GM21825 (cell line): ENCODE data around the gene FAM161A.
"Not testable (repeated sequence)": the region's sequence is repeated elsewhere in the genome, so short reads cannot be mapped to it uniquely, and the experiment has no call there.

ENCODE experiments used
- ATAC-seq: cut with Tn5 transposase; IDR thresholded peaks from one replicate; pipeline ENCODE4 v1.9.1; 2021; ENCODE audit warnings: mild to moderate bottlenecking, moderate library complexity; ENCODE audit not compliant: unreplicated experiment

FAM161A gene

GRCh38 chr2:61853847-61854563, at the start of gene FAM161A:
Gene FAM161A (minus strand): TSS chr2:61854060. CDS start chr2:61854041, 19 bp downstream.
- peak; percentile 76 for ATAC-seq

- ATAC-seq = no peak
Observed at GRCh38 chr2:61900281-61900680, 46.4 kb upstream of the FAM161A start.

- ATAC-seq = no peak
Observed at GRCh38 chr2:61898810-61899209, 45.0 kb upstream of the FAM161A start.

- peak; percentile 79 for ATAC-seq
Observed at GRCh38 chr2:61888267-61889055, 34.6 kb upstream of the FAM161A start, which contains the start of gene CCT4. Gene CCT4 (minus strand): TSS chr2:61888656. CDS start chr2:61888507, 149 bp downstream.

GRCh38 chr2:61887717-61888266, 33.9 kb upstream of the FAM161A start:
- peak; percentile 4 for ATAC-seq

GRCh38 chr2:61885896-61886603, 32.2 kb upstream of the FAM161A start:
- ATAC-seq = no peak

GRCh38 chr2:61882850-61883249, 29.0 kb upstream of the FAM161A start:
- no peak for ATAC-seq

GRCh38 chr2:61879351-61879750, 25.5 kb upstream of the FAM161A start:
- ATAC-seq = not testable (repeated sequence)

GRCh38 chr2:61878761-61879160, 24.9 kb upstream of the FAM161A start:
- no peak for ATAC-seq

GRCh38 chr2:61877571-61878245, 23.8 kb upstream of the FAM161A start:
- no peak for ATAC-seq

GRCh38 chr2:61876400-61876799, 22.5 kb upstream of the FAM161A start:
- no peak for ATAC-seq

GRCh38 chr2:61866482-61867089, 12.7 kb upstream of the FAM161A start:
- not testable (repeated sequence) for ATAC-seq

- ATAC-seq = no peak
Observed at GRCh38 chr2:61862085-61862484, 8.2 kb upstream of the FAM161A start.

- ATAC-seq = no peak
Observed at GRCh38 chr2:61857224-61857623, 3.4 kb upstream of the FAM161A start.

- no peak for ATAC-seq
Observed at GRCh38 chr2:61855318-61855613, 1.4 kb upstream of the FAM161A start.

- peak; percentile 83 for ATAC-seq
Observed at GRCh38 chr2:61854564-61855317, 881 bp upstream of the FAM161A start.

GRCh38 chr2:61853086-61853846, 594 bp downstream of the FAM161A start:
- ATAC-seq = peak; percentile 64

- ATAC-seq = not testable (repeated sequence)
Observed at GRCh38 chr2:61851270-61851669, 2.6 kb downstream of the FAM161A start.

GRCh38 chr2:61845320-61845719, 8.5 kb downstream of the FAM161A start:
- no peak for ATAC-seq
